NCI-H128 (cell line): ENCODE measurements around the gene PARD3B.
A peak's percentile ranks its signal among the peaks of the same experiment; 100 is the strongest.

Experiments
- DNase-seq: peaks from one replicate; lab custom pipeline; 2025; ENCODE audit not compliant: unreplicated experiment; lab: John Stamatoyannopoulos, UW

The PARD3B gene, protein sequence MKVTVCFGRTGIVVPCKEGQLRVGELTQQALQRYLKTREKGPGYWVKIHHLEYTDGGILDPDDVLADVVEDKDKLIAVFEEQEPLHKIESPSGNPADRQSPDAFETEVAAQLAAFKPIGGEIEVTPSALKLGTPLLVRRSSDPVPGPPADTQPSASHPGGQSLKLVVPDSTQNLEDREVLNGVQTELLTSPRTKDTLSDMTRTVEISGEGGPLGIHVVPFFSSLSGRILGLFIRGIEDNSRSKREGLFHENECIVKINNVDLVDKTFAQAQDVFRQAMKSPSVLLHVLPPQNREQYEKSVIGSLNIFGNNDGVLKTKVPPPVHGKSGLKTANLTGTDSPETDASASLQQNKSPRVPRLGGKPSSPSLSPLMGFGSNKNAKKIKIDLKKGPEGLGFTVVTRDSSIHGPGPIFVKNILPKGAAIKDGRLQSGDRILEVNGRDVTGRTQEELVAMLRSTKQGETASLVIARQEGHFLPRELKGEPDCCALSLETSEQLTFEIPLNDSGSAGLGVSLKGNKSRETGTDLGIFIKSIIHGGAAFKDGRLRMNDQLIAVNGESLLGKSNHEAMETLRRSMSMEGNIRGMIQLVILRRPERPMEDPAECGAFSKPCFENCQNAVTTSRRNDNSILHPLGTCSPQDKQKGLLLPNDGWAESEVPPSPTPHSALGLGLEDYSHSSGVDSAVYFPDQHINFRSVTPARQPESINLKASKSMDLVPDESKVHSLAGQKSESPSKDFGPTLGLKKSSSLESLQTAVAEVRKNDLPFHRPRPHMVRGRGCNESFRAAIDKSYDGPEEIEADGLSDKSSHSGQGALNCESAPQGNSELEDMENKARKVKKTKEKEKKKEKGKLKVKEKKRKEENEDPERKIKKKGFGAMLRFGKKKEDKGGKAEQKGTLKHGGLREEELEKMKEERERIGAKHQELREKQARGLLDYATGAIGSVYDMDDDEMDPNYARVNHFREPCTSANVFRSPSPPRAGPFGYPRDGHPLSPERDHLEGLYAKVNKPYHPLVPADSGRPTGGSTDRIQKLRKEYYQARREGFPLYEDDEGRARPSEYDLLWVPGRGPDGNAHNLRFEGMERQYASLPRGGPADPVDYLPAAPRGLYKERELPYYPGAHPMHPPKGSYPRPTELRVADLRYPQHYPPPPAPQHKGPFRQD (N-terminal part only)

DNA sequence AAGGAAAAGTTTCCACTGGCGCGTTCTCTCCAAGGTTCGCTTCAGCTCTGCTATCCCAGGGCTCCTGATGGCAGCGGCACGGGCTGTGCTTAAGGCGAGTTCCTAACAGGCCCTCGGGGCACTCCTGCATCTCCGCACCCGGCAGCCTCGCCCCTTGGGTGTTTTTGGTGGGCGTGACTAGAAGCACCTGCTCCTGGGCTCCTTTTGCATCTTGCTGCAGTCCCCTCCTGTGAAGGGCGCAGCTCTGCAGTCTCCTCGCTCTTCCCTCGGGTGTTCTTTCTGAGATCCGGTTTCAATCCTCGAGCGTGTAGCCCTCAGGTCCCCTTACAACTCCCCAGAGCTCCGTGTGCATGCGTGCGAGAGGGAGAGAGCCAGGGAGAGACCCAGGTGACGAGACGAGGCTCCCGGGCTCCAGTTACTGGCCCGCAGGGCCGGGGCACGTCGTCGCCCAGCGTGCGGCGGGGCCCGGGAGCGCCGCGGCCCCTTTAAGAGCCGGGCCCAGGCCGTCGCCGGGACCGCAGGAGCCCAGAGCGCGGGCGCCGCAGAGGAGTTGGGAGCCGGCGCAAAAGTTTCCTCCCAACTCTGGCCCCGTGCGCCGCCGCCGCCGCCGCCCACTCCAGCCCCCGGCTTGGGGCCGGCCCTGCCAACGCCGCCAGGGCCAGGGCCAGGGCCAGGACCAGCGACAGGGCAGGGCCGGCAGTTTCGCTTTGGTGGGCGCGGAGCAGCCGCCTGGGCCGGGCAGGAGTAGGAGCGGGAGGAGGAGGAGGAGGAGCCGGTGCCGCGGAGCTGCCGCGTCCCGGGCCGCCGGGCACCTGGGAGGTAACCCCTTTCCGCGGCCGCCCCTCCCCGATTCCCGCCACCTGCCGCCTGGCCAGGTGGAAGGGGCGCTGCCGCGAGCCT is at the start of gene PARD3B:
TSS of gene PARD3B (plus strand) at position 515 of the 900 bp plus-strand sequence. CDS start 525 bp downstream, outside the sequence.
- peak; percentile 12 for DNase-seq

DNA sequence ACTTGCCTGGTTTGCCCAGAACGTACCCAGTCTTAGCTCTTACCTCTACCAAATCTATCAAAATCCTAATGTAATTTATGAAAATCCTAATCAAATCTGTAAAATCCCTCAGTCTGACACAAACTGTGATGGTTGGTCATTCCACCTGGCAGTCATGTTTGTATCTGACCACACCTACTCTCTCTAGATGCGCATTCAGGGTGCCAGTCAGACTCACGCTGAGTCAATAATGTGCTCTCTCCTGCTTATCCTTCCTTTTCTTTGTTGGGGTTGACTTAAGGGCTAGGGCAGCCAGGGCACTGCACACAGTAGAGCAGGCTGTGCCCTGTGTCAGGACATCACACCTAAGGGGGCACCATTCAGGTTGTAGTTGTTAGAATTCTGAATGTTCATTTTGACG is 48.5 kb upstream of the PARD3B start:
- no peak for DNase-seq

DNA sequence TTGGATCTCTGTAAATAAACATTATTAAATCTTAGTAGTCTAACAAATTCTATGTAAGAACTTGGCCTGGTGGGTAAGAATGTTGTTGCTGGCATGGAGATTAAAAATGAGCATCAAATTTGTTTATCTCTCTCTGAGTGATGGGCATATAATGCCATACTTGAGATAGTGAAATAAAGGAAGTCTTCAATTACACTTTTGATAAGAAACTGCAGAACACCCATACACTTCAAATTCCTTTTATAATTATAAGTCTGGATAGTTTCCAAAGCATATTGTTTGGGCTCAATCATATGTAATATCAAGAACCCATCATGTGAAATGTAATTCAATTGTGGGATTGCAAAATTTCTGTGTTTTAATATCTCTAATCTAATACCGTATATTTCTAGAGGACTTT is 47.4 kb upstream of the PARD3B start:
- no peak for DNase-seq

DNA sequence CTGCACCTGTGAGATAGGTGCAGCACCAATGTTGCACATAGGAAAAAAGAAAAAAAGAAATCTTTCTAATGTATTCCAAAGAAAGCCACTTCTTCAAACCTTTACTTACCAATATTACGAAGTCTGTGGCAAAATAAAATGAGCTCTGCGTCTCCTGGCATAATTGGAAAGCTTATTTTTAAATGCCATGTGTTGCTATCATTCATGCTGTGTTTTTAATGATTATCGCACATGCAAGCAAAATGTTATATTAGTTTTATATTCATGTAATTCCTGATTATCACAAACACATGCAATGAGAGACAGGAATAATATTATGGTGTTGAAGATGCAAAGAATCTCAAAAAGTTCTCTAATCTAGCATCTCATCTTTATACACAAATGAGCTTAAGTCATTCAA is 47.0 kb upstream of the PARD3B start:
- DNase-seq: no peak

DNA sequence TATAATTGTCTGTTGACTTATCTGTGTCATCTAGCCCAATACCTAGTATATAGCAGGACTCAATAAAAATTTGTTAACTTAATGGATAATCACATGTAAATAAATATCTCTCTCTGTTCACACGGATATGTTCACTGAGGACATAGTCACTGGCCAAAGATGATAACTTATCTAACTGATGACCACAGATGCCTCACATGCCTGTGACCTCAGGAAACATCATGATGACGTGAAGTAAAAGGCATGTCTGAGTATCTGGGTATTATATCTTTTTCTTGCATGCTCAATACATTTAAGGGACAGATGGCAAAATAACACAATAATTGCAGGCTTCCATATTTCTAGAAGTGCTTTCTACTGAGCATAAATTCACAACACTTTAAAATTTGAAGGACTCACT is 41.4 kb upstream of the PARD3B start:
- DNase-seq: no peak

DNA sequence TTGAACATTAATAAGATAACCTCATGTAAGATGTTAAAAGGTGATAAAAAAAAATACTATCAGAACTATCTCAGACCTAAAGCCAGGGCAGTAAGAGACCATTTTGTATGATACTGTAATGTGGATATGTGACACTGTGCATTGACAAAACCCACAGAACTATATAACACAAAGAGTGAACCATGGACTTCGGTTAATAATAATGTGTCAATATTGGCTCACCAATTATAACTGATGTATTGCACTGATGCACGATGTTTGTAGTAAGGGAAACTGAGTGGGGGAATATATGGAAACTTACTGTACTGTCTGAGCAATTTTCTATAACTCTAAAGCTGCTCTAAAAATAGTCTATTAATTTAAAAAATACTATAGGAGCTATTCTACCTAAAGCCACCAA is 40.7 kb upstream of the PARD3B start:
- DNase-seq: no peak

DNA sequence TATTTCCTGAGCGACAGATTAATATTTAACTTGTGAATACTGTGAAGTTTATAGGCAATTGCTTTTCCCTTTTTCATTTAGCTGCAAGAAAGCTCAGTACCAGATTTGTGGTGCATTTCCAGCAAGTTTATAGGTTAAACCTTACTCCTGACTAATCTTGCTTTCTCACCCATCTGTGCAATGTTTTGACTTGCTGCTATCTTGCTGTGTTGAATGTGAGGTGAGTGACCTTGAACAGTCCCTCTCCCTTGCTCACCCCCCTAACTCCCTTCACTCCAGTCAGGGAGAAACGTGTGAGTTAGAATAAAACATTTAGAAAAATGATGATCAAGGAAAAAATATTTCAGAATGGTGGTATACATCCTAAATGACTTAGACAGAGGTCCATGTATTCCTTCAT is 39.8 kb upstream of the PARD3B start:
- DNase-seq: no peak

DNA sequence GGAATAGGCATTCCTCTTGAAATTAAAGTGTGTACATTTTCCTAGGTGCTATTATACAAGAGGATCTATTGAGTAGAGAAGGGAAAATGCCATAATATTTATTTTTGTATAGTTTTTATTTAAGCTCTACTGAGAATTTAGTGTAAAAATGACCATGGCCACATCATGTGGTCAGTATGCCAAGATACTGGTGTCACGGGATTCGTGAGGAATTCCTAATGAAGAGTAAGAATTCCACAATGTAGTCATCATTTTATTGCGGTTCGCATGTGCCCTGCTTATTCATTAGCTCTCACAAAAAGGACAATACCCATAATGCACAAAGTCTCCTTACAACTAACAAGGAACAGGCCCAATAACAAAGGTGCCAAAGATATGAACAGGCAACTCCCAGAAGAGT is 39.3 kb upstream of the PARD3B start:
- DNase-seq: no peak

DNA sequence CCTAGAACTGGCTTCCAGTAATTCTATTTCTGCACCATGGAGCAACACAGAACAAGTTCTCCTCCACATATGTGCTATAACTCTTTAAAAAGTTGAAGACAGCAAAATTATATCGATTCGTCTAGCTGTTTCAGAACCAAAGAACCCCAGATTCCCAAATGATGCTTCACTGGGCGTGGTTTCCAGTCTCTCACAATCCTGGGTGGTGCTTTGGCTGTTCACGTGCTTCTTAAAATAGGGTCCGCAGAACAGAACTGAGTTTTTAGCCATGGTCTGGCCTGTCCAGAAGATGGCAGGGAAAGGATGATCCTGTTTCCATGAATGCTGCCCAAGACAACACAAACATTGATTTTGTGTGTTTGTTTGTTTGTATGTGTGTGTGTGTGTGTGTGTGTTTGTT is 37.6 kb upstream of the PARD3B start:
- DNase-seq: no peak

DNA sequence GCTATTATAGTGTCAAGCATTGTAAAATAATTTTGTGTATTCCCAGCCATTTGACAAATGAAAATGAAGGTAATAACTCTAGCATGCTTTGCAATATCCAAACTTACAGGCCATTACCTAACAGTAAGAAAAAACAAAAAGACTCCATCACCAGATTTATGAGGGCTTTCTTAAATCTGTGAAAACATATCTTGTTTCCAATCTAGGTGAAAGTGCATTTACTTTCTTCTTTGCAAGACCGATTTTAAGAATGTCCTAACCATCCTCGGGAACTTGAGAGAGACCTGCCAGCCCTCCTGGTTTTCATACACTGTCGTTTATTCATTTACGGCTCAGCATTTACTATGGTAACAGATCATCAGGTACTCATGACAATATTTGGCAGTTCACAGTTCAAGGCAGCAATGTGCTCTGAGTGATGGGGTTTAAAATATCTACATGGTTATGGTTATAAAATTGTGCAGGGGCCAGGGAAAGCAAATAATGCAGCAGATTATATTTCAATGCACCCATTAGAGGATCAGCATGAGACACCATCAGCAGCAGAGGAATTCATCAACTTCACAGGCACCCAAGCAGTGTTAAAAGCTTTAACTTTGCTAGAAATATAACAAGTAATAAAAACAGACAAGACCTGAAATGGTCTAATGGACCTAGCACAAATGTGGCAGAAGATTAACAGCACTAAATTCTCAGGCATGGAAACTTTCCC is 34.4 kb upstream of the PARD3B start:
- no peak for DNase-seq

DNA sequence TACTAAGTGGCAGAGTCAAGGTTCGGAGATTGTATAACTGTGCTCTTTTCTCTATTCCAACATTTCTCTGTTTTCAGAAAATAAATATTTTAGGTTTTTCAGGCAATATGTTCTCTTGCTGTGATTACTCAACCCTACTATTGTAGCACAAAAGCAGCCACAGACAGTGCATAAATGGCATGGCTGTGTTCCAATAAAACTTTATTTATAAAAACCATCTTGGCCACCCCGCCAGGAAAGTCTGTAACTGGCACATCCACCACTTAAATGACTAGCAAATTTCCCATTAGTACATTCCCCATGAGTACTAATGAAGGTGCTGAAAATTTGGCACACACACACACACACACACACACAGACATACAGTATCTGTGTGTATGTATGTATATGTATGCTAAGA is 30.8 kb upstream of the PARD3B start:
- no peak for DNase-seq

DNA sequence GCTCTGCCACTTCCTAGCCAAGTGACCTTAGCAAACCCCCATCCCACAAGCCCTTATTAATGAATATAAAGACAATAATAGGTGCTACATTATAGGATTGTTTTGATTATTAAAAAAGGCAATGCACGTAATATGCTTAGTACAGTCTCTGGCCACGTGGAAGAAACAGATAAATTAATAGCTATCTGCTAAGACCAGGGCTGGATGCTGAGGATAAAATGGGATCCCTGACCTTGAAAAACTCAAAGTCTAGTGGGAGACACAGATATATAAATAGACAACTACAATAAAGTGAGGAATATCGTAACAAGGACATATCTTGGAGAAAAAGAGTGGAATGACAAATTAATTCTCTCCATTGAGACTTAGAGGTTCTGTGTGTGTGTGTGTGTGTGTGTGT is 29.9 kb upstream of the PARD3B start:
- no peak for DNase-seq

DNA sequence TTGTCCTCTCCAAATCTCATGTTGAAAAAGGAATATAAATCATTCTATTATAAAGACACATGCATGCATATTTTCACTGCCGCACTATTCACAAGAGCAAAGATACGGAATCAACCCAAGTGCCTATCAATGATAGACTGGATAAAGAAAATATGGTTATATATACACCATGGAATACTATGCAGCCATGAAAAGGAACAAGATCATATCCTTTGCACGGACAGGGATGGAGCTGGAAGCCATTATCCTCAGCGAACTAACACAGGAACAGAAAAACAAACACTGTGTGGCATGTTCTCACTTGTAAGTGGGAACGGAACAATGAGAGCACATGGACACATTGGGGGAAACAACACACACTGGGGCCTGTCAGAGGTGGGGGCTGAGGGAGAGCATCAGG is 28.1 kb upstream of the PARD3B start:
- no peak for DNase-seq

DNA sequence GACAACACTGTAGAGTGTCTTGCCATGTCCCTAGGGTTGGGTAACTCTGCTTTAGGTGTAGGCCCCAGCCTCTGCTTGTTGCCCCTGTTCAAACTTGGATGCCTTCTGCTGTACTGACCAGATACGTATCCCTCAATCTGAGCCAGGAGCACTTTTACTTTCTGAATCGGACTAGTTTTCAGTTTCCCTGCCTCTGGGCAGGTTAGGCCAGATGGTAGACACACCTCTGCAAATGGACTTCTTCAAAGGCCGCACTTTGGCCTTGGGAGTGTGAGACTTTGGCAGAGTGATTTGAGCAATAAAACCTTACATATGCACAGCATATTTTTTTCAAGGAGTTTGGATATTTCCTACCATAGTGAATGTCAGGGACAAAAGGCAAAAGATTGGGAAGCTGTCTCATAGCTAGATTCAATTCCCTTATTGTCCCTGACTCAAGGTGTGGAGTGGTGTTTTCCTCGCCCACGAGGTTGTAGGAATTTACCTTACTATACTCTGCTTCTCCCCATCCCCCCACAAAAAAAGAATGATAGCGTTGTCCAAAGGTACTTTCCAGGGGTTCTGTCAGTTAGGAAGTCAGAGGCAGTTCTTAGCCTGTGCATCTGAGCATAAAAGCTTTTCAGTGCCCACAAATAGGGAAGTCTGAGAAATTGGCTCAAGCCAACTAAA is 15.3 kb upstream of the PARD3B start:
- no peak for DNase-seq

DNA sequence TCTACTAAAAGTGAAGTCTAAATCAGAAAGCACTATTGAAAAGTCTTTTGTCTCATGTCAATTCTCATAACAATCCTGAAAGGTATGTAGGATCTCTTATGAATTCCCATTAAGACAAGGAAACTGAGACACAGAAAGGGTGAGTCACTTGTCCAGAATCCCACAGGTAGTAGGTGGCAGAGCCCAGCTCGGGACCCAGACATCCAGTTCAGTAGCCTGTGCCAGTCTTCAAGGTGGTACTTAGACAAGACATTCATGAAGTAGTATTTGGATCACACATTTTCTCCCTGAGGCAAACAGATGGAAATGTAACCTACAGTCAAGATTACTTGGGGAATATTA is 14.8 kb upstream of the PARD3B start:
- DNase-seq: no peak

DNA sequence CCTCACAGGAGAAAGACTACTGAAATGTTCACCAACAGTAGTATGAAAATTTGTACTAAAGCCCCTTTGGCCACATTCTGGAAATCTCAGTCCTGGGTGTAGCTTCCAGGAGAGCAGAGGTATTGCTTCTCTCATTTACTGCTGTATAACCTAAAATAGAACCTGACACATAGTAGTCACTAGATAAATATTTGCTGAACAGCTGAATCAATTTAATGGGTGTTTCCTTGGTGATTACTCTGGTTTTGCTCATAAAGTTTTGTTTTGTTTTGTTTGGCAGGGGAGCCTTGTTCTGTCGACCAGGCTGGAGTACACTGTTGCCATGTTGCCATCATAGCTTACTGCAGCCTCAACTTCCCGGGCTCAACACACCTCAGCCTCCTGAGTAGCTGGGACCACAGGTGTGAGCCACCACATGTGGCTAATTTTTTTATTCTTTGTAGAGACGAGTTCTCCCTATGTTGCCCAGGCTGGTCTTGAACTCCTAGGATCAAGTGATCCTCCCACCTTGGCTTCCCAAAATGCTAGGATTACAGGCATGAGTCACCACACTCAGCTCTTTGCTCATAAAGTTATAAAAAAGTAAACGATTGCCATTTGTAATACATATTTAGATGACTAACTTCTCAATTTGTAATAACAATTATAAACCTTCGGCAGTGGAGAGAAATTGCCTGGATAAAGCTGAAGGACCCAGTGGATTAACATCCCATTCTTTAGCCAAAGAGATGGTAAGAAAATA is 11.5 kb upstream of the PARD3B start:
- DNase-seq: no peak

DNA sequence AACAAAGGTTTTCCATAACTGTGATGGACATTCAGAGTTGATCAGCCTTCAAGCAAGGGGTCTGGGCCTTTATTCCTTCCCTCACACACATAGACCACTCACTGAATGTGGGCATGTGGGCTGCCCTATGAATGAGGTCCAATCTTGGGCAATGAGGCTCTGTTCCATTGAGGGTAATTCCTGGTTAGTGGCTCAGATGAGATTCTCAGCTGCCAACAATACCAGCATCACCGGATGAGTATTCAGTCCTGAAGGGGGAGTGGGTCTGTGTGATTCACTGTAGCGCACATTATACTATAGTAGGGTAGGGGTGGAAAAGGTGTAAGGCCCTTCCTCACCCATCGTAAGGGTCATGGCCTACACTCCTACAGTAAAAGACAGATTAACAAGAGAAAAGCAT is 9.9 kb upstream of the PARD3B start:
- no peak for DNase-seq

DNA sequence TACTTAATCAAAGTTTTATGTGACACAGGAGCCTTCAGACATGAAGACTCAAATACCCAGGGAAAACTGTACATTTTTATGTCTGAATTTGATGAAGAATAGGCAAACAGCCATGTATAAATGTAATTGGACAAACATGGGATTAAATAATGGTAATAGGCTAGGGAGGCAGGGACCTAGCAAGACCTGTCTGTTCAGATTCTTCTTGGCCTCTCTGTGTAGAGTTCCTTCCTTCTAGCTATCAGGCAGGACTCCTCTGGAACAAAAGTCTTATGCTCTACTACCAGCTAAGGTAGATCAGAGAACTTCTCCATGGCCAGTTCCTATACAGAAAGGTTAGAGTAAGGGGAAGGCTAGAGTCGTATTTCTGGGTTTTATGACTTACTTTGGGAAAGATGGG is 9.5 kb upstream of the PARD3B start:
- DNase-seq: no peak
